PC-9 (cell line): ENCODE measurements around the gene CPB2. TPM values are rescaled to one million over a fixed set of nuclear protein-coding genes. Genes with fewer than 3 reads are reported as not detected.

Experiments
- BruUV-seq: library from RNA; stranded (reverse); fragments of 400-500 nt; replicated peaks from 2 replicates; lab custom pipeline; 2021; lab: Mats Ljungman, UMichigan
- CTCF ChIA-PET: fragments of 300-600 bp; sonication (Branson Sonifier 250); formaldehyde crosslinking; loops from one replicate; lab custom pipeline; 2022; ENCODE audit warnings: antibody characterized with exemption; lab: Charles Lee
- POLR2A ChIA-PET: fragments of 300-600 bp; sonication (Branson Sonifier 250); formaldehyde crosslinking; loops from one replicate; lab custom pipeline; 2022; ENCODE audit warnings: antibody characterized with exemption; ENCODE audit not compliant: unreplicated experiment; lab: Charles Lee
- DNase-seq, 2 experiments: peaks; one replicate each; pipeline versions ENCODE4 v3.0.0 to v3.0.0-alpha.2; 2015 to 2022; ENCODE audit warnings: mixed read lengths in 1 of 2
- H2AFZ ChIP-seq: fragments of 200-600 bp; sonication (generic); 2 replicates; pipeline ENCODE4 v1.8.1; 2017; ENCODE audit warnings: antibody characterized with exemption
- H3F3A ChIP-seq: fragments of 200-600 bp; sonication (generic); 2 replicates; pipeline ENCODE4 v1.8.1; 2017; ENCODE audit warnings: antibody characterized with exemption, mild to moderate bottlenecking, low read depth; ENCODE audit not compliant: insufficient read depth
- H3K27ac ChIP-seq: fragments of 200-600 bp; sonication (generic); 2 replicates; pipeline ENCODE4 v1.6.1; 2016; ENCODE audit warnings: mixed run types
- H3K27me3 ChIP-seq: fragments of 200-600 bp; sonication (generic); 2 replicates; pipeline ENCODE4 v1.6.1; 2016; ENCODE audit warnings: low read depth, mixed run types; ENCODE audit not compliant: insufficient read depth
- H3K36me3 ChIP-seq: fragments of 200-600 bp; sonication (generic); 2 replicates; pipeline ENCODE4 v1.6.1; 2016; ENCODE audit warnings: low read depth, mixed run types
- H3K4me1 ChIP-seq: fragments of 200-600 bp; sonication (generic); replicated peaks from 2 replicates; pipeline ENCODE4 v1.6.1; 2016; ENCODE audit warnings: mixed run types; ENCODE audit not compliant: insufficient read depth
- H3K4me2 ChIP-seq: fragments of 200-600 bp; sonication (generic); 2 replicates; pipeline ENCODE4 v1.6.1; 2017; ENCODE audit warnings: mixed run types
- H3K4me3 ChIP-seq: fragments of 200-600 bp; sonication (generic); 2 replicates; pipeline ENCODE4 v1.6.1; 2016; ENCODE audit warnings: mixed run types
- H3K79me2 ChIP-seq: fragments of 200-600 bp; sonication (generic); 2 replicates; pipeline ENCODE4 v1.6.1; 2017; ENCODE audit warnings: low read depth, mixed run types
- H3K9me2 ChIP-seq: fragments of 200-600 bp; sonication (generic); 2 replicates; pipeline ENCODE4 v1.8.1; 2017; ENCODE audit warnings: mild to moderate bottlenecking; ENCODE audit not compliant: insufficient read depth
- H3K9me3 ChIP-seq: fragments of 200-600 bp; sonication (generic); 2 replicates; pipeline ENCODE4 v1.8.1; 2016; ENCODE audit warnings: low read depth; ENCODE audit not compliant: insufficient read depth
- H4K20me1 ChIP-seq: fragments of 200-600 bp; sonication (generic); 2 replicates; pipeline ENCODE4 v1.8.1; 2017; ENCODE audit not compliant: insufficient read depth
- CTCF ChIP-seq: fragments of 200-600 bp; sonication (generic); conservative IDR thresholded peaks from 2 replicates; pipeline ENCODE4 v1.6.1; 2017; ENCODE audit warnings: mixed run types, antibody characterized with exemption, mild to moderate bottlenecking, moderate library complexity
- EZH2 ChIP-seq: fragments of 200-600 bp; sonication (generic); IDR thresholded peaks from 2 replicates; pipeline ENCODE4 v1.8.0; 2017; ENCODE audit warnings: antibody characterized with exemption, low read depth
- intact Hi-C: fragments of 100-400 bp; cut with micrococcal nuclease; formaldehyde crosslinking; loops from one replicate; pipeline ENCODE4 v1.10.0; 2022; ENCODE audit not compliant: unreplicated experiment
- total RNA-seq: library from RNA; stranded (reverse); gene quantifications from 2 replicates; pipeline ENCODE4 v1.2.3, GENCODE V29; 2021

The CPB2 gene
- total RNA-seq, 1 experiment from 2014 or later, result not detected

GRCh38 chr13:46035066-46035465 lies 69.8 kb downstream of the CPB2 start:
- peaks cover 10% of the 10 kb centered on the region for H3K36me3 ChIP-seq
- CTCF ChIA-PET, result no interaction called here

GRCh38 chr13:46032341-46032740 lies 72.5 kb downstream of the CPB2 start:
- no peak overlapping the region for H3K4me3 ChIP-seq
- peaks cover 25% of the 10 kb centered on the region for H3K79me2 ChIP-seq
- no peak overlapping the region for H2AFZ ChIP-seq
- no peak for DNase-seq
- no peak overlapping the region for H3K4me2 ChIP-seq
- intact Hi-C loops, result no loop called here
- no peaks in the 10 kb centered on the region; the same call in 1 of the 2 replicates for H3F3A ChIP-seq
- BruUV-seq, result no TSS peak
- H4K20me1 ChIP-seq, result peaks cover 20% of the 10 kb centered on the region
- H3K27me3 ChIP-seq, result no peaks in the 10 kb centered on the region
- CTCF ChIA-PET, result no interaction called here
- peaks cover 6% of the 10 kb centered on the region; the same call in 1 of the 2 replicates for H3K36me3 ChIP-seq
- POLR2A ChIA-PET, result no interaction called here
- H3K9me2 ChIP-seq, result no peaks in the 10 kb centered on the region
- H3K27ac ChIP-seq, result no peak overlapping the region
- H3K4me1 ChIP-seq, result no peaks in the 10 kb centered on the region
- TF ChIP-seq EZH2 (no peak), CTCF (no peak)
- H3K9me3 ChIP-seq, result no peaks in the 10 kb centered on the region

More at GRCh38 chr13:46035066-46035465, 69.8 kb downstream of the CPB2 start:
- Histone ChIP-seq H2AFZ (no peak overlapping the region), H3K9me3 (no peaks in the 10 kb centered on the region), H3K27me3 (no peaks in the 10 kb centered on the region), H3K27ac (no peak overlapping the region), H3K9me2 (no peaks in the 10 kb centered on the region), H3K4me3 (no peak overlapping the region), H3K4me1 (no peaks in the 10 kb centered on the region), H3F3A (no peaks in the 10 kb centered on the region; the same call in none of the 2 replicates), H4K20me1 (peaks cover 6% of the 10 kb centered on the region; the same call in 1 of the 2 replicates), H3K79me2 (peaks cover 15% of the 10 kb centered on the region), H3K4me2 (no peak overlapping the region)
- DNase-seq, result no peak
- TF ChIP-seq EZH2 (no peak), CTCF (no peak)
- BruUV-seq, result no TSS peak
- intact Hi-C loops, result no loop called here
- POLR2A ChIA-PET, result no interaction called here

- no peaks in the 10 kb centered on the region for H3K27me3 ChIP-seq
- peaks cover 27% of the 10 kb centered on the region for H3K79me2 ChIP-seq
- no peaks in the 10 kb centered on the region for H3K4me1 ChIP-seq
- H3K4me2 ChIP-seq, result no peak overlapping the region
- intact Hi-C loops, result no loop called here
- no peaks in the 10 kb centered on the region for H3K9me2 ChIP-seq
- no peaks in the 10 kb centered on the region for H3K9me3 ChIP-seq
- H3K27ac ChIP-seq, result no peak overlapping the region
- no peaks in the 10 kb centered on the region; the same call in 1 of the 2 replicates for H3F3A ChIP-seq
- no peak for DNase-seq
- peaks cover 6% of the 10 kb centered on the region; the same call in 1 of the 2 replicates for H3K36me3 ChIP-seq
- H4K20me1 ChIP-seq, result peaks cover 20% of the 10 kb centered on the region
- TF ChIP-seq CTCF (no peak), EZH2 (no peak)
- H3K4me3 ChIP-seq, result no peak overlapping the region
- CTCF ChIA-PET, result no interaction called here
- BruUV-seq, result no TSS peak
- POLR2A ChIA-PET, result no interaction called here
- no peak overlapping the region for H2AFZ ChIP-seq
Observed at GRCh38 chr13:46031581-46032263, 73.1 kb downstream of the CPB2 start.
